ENCODE data around the gene CSF1R.

The CSF1R gene

GRCh38 chr5:150068961-150069645 lies 17.3 kb downstream of the CSF1R start:
- TF ChIP-seq CTCF (IDR thresholded peaks at IDR 0.05; ENCODE audit: insufficient read depth, missing control alignments): no peak
- FAIRE-seq (no peak), DNase-seq (ENCODE audit: insufficient read length, low spot score) (no peak)

GRCh38 chr5:150068472-150068871 lies 17.9 kb downstream of the CSF1R start:
- DNase-seq (ENCODE audit: insufficient read length, low spot score) (no peak), FAIRE-seq (no peak)
- TF ChIP-seq CTCF (IDR thresholded peaks at IDR 0.05; ENCODE audit: insufficient read depth, missing control alignments): no peak

- FAIRE-seq: no peak
- DNase-seq (ENCODE audit: insufficient read length, low spot score): no peak
- TF ChIP-seq CTCF (IDR thresholded peaks at IDR 0.05; ENCODE audit: insufficient read depth, missing control alignments): no peak
These were observed 18.3 kb downstream of the CSF1R start for GRCh38 chr5:150068071-150068470.

GRCh38 chr5:150067405-150067960 lies 18.9 kb downstream of the CSF1R start:
- DNase-seq (ENCODE audit: insufficient read length, low spot score): no peak
- TF ChIP-seq CTCF (IDR thresholded peaks at IDR 0.05; ENCODE audit: insufficient read depth, missing control alignments): no peak
- FAIRE-seq: no peak

- no peak for DNase-seq (ENCODE audit: insufficient read length, low spot score)
- no peak for FAIRE-seq
- TF ChIP-seq CTCF (IDR thresholded peaks at IDR 0.05; ENCODE audit: insufficient read depth, missing control alignments): no peak
These were observed 19.4 kb downstream of the CSF1R start for GRCh38 chr5:150066901-150067396.

GRCh38 chr5:150066436-150066835 lies 19.9 kb downstream of the CSF1R start:
- DNase-seq (ENCODE audit: insufficient read length, low spot score) (no peak), FAIRE-seq (no peak)
- no peak for TF ChIP-seq CTCF (IDR thresholded peaks at IDR 0.05; ENCODE audit: insufficient read depth, missing control alignments)

GRCh38 chr5:150065886-150066285 lies 20.5 kb downstream of the CSF1R start:
- TF ChIP-seq CTCF (IDR thresholded peaks at IDR 0.05; ENCODE audit: insufficient read depth, missing control alignments): no peak
- DNase-seq (ENCODE audit: insufficient read length, low spot score) (no peak), FAIRE-seq (no peak)

Measured in D721Med (cell line).